ENCODE data around the gene EPHA7. TPM values are rescaled to one million over a fixed set of nuclear protein-coding genes. Genes with fewer than 3 reads are reported as not detected.

The EPHA7 gene
- total RNA-seq (2014; rRNA removed; shearing (Covaris generic)) = 0.06 and 0.09 TPM in 2 replicates

- DNase-seq (ENCODE audit: low read depth) = peak; percentile 83
Observed at GRCh38 chr6:93419304-93420162, at the start of gene EPHA7. Gene EPHA7 (minus strand): TSS chr6:93419559. CDS start chr6:93419341, 218 bp downstream.

GRCh38 chr6:93468291-93468690 lies 48.9 kb upstream of the EPHA7 start:
- peak; percentile 0 for DNase-seq (ENCODE audit: low read depth)

DNA sequence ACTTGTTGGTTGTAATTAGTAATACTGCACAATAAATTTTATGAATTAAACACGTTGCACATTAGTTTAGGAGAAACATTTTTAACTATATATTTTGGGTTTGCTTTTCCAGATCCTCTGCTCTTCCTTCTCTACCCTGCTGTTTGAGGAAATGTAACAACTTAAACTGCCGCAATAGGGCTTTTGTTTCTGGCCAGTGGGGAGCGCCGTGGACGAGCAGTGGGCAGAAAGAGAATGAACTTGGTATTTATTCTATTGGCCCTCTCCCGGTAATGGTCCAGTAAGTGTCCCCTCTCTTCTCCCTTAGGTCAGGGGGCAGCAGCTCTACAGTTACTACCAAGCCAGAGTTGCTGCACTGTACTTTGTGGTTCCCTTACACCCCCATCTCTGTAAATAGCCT lies 35.2 kb upstream of the EPHA7 start:
- DNase-seq (ENCODE audit: low read depth) = no peak

- DNase-seq (ENCODE audit: low read depth) = no peak
Observed at GRCh38 chr6:93453956-93454355, 34.6 kb upstream of the EPHA7 start.

GRCh38 chr6:93447874-93448273 lies 28.5 kb upstream of the EPHA7 start:
- DNase-seq (ENCODE audit: low read depth) = no peak

DNA sequence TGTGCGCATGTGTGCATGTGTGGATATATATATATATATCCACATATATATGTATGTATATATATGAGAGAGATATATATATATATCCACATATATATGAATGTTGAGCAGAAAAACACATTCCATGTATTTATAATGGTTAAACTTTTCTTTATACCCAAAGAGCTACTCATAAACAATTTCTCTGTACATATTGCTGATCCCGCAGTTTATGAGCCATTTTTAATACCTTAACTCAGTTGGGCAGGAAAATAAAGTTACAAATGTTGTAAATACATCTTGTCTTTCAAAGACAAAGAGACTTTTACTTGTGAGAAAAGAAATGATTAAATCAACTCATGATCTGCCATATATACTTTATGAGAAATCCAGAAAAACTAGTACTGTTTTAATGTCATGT lies 18.1 kb upstream of the EPHA7 start:
- no peak for DNase-seq (ENCODE audit: low read depth)

DNA sequence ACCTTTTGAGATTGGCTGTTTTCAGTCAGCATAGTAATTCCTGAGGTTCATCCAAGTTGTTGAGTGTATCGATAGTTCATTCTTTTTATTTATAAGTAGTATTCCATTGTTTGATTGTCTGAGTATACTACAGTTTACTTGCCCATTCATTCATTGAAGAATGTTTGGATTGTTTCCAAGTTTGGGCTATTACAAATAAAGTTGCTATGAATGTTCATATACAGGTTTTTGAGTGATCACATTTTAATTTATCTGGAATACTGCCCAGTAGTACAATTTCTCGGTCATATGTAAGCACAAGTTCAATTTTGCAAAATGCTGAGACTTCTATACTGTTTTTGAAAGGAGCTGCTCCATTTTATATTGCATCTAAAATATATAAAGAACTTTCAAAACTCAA lies 14.2 kb upstream of the EPHA7 start:
- no peak for DNase-seq (ENCODE audit: low read depth)

GRCh38 chr6:93424303-93425064 lies 5.1 kb upstream of the EPHA7 start:
- DNase-seq (ENCODE audit: low read depth) = no peak

DNA sequence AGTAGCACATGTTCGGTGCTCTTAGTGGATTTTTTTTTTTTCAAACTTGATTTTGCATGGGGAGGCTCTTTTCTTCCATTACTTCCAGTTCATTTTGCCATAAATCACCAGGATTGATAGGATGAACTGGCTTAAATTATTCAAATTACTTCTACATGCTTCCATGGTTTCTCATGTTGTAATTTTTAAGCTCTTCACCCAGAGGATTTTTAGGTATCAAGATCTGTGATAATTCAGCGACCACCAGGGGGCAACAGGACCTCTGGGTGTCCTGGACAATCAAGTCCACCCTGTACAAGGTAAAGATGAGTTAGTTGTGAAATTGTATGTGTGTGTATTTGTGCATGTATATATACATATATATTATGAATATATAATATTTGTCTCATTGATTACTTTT lies 4.2 kb upstream of the EPHA7 start:
- peak; percentile 22 for DNase-seq (ENCODE audit: low read depth)

- no peak for DNase-seq (ENCODE audit: low read depth)
Observed at GRCh38 chr6:93420163-93420795, 920 bp upstream of the EPHA7 start.

DNA sequence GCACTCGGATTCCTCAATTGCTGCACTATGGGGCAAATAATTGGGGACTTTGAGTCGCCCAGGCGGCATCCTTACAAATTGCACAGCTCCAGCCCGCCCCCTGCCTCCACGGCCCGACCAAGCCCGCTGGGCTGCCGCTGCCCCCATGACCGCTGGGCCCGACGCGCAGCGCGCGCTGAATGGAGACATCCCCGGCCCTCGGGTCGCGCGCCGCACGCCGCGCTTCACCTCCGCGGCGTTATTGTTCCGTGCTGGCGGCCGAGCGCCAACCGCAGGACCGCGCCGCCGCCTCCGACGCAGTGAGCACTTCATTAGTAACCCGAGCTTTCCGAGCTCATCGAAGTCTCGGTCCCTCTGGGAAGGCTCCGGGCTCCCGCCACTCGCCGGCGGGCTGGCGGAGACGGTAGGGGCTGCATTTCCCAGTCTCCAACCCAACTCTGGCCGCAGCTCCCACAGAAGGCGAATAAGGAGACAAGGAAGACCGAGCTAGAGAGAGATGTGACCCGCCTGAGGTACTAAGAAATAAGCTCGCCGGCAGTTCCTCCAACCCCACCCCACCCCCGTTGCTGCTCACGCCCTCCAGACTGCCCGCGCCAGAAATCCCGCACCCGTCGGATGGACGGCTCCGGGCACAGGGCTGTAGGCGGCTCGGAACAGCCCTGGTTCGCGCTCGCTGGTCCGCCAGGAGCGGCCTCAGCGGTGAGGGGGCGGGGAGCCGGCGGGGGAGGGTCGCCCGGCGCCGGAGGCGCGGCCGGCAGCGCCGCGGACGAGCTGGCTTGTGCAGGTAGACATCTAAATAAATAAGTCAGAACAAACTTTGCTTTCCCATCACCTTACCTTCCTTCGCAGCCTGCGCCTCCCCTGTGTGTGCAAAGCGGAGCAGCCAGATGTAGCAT lies 703 bp downstream of the EPHA7 start:
- DNase-seq (ENCODE audit: low read depth) = peak; percentile 6

DNA sequence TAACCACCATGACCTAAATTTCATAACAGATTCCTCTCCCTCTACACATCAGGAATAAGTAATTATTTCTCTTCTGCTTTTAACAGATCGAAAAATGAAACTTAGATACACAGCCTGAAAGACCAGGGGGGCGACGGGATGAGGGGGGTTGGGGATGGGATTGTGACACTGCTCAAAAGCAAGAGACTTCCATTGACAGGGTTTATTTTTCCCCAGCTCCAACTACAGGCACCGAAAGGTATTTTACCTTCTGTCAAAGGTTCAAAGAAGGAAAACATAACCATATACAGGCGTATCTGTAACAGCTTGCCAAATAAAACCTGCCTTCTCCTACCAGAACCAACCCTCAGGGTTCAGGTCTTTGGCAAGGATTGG lies 1.3 kb downstream of the EPHA7 start:
- DNase-seq (ENCODE audit: low read depth) = no peak

DNA sequence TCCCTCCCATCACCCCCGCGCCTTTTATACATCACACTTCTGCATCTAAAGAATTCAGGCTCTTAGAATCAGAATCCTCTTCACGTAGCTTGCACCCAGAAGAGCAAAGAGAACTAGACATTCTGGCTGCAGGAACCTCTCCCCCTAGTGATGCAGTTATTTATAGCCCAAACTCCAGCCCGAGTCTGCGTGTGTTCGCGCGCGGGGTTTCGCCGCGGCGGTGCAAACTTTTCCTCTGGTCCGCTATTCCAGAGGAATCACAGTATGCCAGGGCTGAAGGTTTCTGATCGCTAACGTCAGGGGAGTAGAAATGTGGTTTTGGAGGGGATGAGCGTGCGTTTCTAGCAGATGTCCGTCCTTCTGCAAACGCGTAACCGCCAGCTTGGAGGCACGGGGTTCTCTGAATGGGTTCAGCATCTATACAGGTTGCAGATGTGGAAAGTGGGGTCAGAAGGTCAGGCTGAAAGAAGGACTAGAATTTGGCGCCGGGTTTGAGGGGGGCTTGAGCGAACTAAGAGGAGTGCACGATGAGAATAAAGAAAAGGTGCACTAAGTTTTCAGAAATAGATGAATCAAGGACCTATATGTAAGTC lies 1.8 kb downstream of the EPHA7 start:
- no peak for DNase-seq (ENCODE audit: low read depth)

DNA sequence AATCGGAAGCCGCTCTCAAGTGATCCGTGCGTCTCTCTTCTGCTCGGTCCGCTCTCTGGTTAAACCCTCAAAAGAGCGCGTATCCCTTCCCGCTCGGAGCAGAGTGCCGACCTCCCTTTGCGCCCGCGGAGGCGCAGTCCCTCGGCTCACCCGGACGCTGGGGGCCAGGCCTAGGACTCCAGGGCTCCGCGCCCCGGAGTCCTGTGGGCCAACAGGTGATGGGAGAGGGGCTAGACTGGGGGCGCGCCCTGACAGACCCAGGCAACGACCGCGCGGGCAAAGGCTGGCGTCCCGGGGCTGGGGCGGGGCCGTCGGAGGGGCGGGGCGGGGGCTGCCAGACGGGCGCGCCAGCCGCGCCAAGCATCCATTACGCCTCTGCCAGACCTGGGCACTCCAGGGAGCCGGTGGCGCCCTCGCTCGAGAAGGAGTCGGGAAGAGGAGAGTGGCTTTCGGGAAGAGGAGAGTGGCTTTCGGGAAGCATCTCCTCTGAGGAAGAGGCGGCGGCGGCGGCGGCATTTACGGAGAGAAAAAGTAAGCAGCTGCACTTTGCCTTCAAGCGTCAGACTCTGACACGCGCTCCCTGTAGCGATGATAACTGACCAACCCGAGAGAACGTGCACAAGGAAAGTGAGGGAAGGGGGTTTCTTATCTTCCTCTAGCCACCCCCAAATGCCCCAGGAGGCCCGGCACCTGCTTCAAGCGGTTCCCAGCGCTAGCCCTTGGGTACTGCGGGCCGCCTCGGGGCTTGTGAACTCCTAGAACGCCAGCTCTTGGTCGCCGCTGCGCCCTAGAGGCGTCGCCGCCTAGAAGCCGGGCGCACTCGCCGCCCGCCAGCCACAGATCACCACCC lies 2.6 kb downstream of the EPHA7 start:
- peak; percentile 19 for DNase-seq (ENCODE audit: low read depth)

- no peak for DNase-seq (ENCODE audit: low read depth)
Observed at GRCh38 chr6:93413190-93413589, 6.2 kb downstream of the EPHA7 start.

DNA sequence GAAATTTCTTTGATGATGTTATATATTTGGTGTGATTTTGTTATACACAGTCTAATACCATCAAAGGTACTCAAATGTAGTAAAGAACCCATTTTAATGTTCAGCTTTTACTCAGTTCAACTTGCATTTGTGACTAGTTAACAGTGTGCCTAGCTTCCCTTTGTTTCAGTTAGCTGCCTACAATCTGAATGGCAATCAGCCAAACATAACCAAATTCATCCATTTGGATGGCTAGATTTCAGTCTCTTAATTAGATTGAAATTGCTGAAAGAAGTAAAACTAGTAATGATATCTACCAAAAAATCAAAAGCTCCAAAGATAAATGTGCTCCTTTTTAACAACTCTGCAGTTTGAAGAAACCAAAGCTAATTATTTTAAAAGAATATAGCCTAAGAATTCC lies 6.9 kb downstream of the EPHA7 start:
- no peak for DNase-seq (ENCODE audit: low read depth)

DNA sequence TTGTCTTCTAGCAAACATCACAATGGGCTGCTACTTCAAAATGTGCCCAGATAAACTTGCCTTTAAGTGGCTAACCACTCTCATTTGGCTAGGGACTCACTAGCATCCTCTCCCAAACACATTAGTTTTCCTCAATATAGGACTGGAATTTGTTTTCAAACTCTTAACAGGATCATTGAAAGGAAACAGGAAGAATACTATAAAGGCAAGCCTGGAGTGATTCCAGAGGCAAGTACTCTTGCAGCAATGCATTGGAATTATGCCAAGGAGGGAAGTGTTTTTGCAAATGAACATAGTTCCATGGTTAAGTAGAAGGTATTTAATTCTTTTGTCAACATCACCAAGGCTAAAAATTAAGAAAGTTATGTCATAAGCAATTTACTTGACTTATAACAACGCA lies 12.2 kb downstream of the EPHA7 start:
- no peak for DNase-seq (ENCODE audit: low read depth)

- no peak for DNase-seq (ENCODE audit: low read depth)
Observed at GRCh38 chr6:93403390-93403789, 16.0 kb downstream of the EPHA7 start.

DNA sequence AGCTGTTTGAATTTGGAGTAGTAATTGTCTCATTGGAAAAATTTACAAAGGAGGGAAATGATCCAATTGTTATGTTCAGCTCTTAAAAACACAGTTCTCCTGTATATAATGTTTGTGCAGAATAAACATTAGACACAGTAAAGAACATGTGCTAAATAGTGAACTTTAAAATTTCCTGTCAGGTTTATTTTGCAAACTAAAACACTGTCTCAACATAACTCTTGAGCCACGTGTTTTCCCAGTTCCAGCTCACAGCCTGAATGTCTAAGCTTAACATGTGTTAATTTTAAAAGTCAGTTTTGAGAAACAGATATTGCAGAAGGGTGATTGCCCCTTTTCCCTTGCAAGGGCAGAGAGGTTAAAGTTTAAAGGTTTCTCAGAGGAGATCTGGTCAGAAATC lies 20.6 kb downstream of the EPHA7 start:
- DNase-seq (ENCODE audit: low read depth) = no peak

GRCh38 chr6:93394471-93394870 lies 24.9 kb downstream of the EPHA7 start:
- no peak for DNase-seq (ENCODE audit: low read depth)
